HL-60 (cell line): ENCODE measurements around the gene NFIA.

Experiments used
- DNase-seq, 2 experiments: peaks; one replicate each; pipeline ENCODE4 v3.0.0-alpha.2; 2010 to 2020; ENCODE audit warnings: low read depth in 1 of 2, low spot score in 1 of 2
- H3K27ac ChIP-seq: fragments of 250-450 bp; sonication (Bioruptor Pico); replicated peaks from 2 replicates; pipeline ENCODE4 v1.5.1; 2020; ENCODE audit warnings: mild to moderate bottlenecking, moderate library complexity
- H3K27me3 ChIP-seq: fragments of 250-450 bp; sonication (Bioruptor Pico); 2 replicates; pipeline ENCODE4 v1.5.1; 2021; ENCODE audit warnings: mild to moderate bottlenecking, moderate library complexity; ENCODE audit not compliant: insufficient read depth, poor library complexity, severe bottlenecking
- H3K4me3 ChIP-seq: replicated peaks from 2 replicates; pipeline ENCODE4 v1.5.1; 2011; ENCODE audit warnings: mild to moderate bottlenecking, control low read depth, low read length; ENCODE audit not compliant: insufficient read depth
- CTCF ChIP-seq: IDR thresholded peaks from one replicate; pipeline ENCODE4 v1.5.1; 2011; ENCODE audit warnings: low read length, control low read depth, inconsistent platforms; ENCODE audit not compliant: insufficient read depth
- GABPA ChIP-seq: IDR thresholded peaks from 2 replicates; pipeline ENCODE4 v1.6.1; 2012; ENCODE audit warnings: low read depth
- POLR2AphosphoS5 ChIP-seq: IDR thresholded peaks from 2 replicates; pipeline ENCODE4 v1.6.1; 2012; ENCODE audit warnings: low read depth
- REST ChIP-seq: IDR thresholded peaks from 2 replicates; pipeline ENCODE4 v1.6.1; 2012; ENCODE audit warnings: low read depth; ENCODE audit not compliant: insufficient replicate concordance
- SPI1 ChIP-seq: IDR thresholded peaks from 2 replicates; pipeline ENCODE4 v1.6.1; 2012; ENCODE audit warnings: low read depth, mild to moderate bottlenecking, borderline replicate concordance

The NFIA gene

GRCh38 chr1:61279570-61279969 lies 197.2 kb downstream of the NFIA start:
- Histone ChIP-seq H3K27me3 (no peaks in the 10 kb centered on the region), H3K27ac (no peak overlapping the region), H3K4me3 (no peak overlapping the region)
- no peak for DNase-seq
- no peak for TF ChIP-seq SPI1
- TF ChIP-seq CTCF = no peak
- no peak for TF ChIP-seq GABPA
- TF ChIP-seq REST = no peak
- TF ChIP-seq POLR2AphosphoS5 = no peak

GRCh38 chr1:61280452-61280851 lies 198.1 kb downstream of the NFIA start:
- no peak for TF ChIP-seq GABPA
- no peak for TF ChIP-seq POLR2AphosphoS5
- no peaks in the 10 kb centered on the region for H3K27me3 ChIP-seq
- H3K4me3 ChIP-seq = no peak overlapping the region
- DNase-seq = no peak
- no peak overlapping the region for H3K27ac ChIP-seq

- H3K27ac ChIP-seq = no peak overlapping the region
- DNase-seq = no peak
- H3K4me3 ChIP-seq = no peak overlapping the region
- H3K27me3 ChIP-seq = no peaks in the 10 kb centered on the region
- TF ChIP-seq REST (no peak), GABPA (no peak), POLR2AphosphoS5 (no peak), SPI1 (no peak), CTCF (no peak)
Measured at GRCh38 chr1:61282387-61282786, 200.0 kb downstream of the NFIA start.

GRCh38 chr1:61284248-61284854 lies 202.0 kb downstream of the NFIA start:
- Histone ChIP-seq H3K4me3 (no peak overlapping the region), H3K27ac (no peak overlapping the region), H3K27me3 (no peaks in the 10 kb centered on the region)
- DNase-seq = no peak
- TF ChIP-seq GABPA (no peak), CTCF (no peak)
